ENCODE results near the gene C6.

GRCh38 chr5:41120600-41120999 is 92.7 kb downstream of the C6 start:
- no peak for TF ChIP-seq EP300 (conservative IDR thresholded peaks at IDR 0.05; ENCODE audit: poor library complexity, severe bottlenecking)
- TF ChIP-seq SMC3 (conservative IDR thresholded peaks at IDR 0.05; ENCODE audit: poor library complexity) = no peak
- TF ChIP-seq, protein P1, sequence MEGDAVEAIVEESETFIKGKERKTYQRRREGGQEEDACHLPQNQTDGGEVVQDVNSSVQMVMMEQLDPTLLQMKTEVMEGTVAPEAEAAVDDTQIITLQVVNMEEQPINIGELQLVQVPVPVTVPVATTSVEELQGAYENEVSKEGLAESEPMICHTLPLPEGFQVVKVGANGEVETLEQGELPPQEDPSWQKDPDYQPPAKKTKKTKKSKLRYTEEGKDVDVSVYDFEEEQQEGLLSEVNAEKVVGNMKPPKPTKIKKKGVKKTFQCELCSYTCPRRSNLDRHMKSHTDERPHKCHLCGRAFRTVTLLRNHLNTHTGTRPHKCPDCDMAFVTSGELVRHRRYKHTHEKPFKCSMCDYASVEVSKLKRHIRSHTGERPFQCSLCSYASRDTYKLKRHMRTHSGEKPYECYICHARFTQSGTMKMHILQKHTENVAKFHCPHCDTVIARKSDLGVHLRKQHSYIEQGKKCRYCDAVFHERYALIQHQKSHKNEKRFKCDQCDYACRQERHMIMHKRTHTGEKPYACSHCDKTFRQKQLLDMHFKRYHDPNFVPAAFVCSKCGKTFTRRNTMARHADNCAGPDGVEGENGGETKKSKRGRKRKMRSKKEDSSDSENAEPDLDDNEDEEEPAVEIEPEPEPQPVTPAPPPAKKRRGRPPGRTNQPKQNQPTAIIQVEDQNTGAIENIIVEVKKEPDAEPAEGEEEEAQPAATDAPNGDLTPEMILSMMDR (IDR thresholded peaks at IDR 0.05; ENCODE audit: poor library complexity, severe bottlenecking) = no peak
- no peak for TF ChIP-seq POLR2AphosphoS5 (IDR thresholded peaks at IDR 0.05)
- TF ChIP-seq EZH2 (IDR thresholded peaks at IDR 0.05; ENCODE audit: borderline replicate concordance, insufficient read depth, low read length, poor library complexity, severe bottlenecking) = no peak

All from neural cell (in vitro differentiated cells).